K562 (cell line): Measurements from ENCODE around the gene C6orf141. TPM values are rescaled to one million over a fixed set of nuclear protein-coding genes. Genes with fewer than 3 reads are reported as not detected.

ENCODE experiments used
- BACH1 ChIP-seq: fragments of 200-800 bp; sonication (Bioruptor generic); IDR thresholded peaks from 2 replicates; pipeline ENCODE4 v1.6.1; 2016; ENCODE audit warnings: missing genetic modification characterization, missing compliant biosample characterization
- EZH2 ChIP-seq: IDR thresholded peaks from 2 replicates; pipeline ENCODE4 v1.6.1; 2012; ENCODE audit warnings: low read depth, mild to moderate bottlenecking, inconsistent platforms, low read length, borderline replicate concordance
- HNRNPUL1 ChIP-seq: fragments of 200-400 bp; formaldehyde crosslinking; IDR thresholded peaks from 2 replicates; pipeline ENCODE4 v1.6.1; 2017; ENCODE audit warnings: low read length
- JUND ChIP-seq, 2 experiments: IDR thresholded peaks; 2 replicates in 1 of 2; 3 replicates in 1 of 2; pipeline ENCODE4 v1.6.1; 2011; ENCODE audit warnings: borderline replicate concordance in 2 of 2, low read depth in 2 of 2, low read length in 2 of 2, improper control_type of control experiment in 1 of 2, missing biosample characterization in 1 of 2, missing genetic modification characterization in 1 of 2, missing genetic modification reagents in 1 of 2
- KDM2B ChIP-seq: fragments of 250-450 bp; sonication (Bioruptor Pico); IDR thresholded peaks from 2 replicates; pipeline ENCODE4 v1.8.0; 2021; ENCODE audit warnings: mild to moderate bottlenecking, moderate library complexity
- MTF1 ChIP-seq: fragments of 250-450 bp; sonication (Bioruptor Pico); IDR thresholded peaks from 2 replicates; pipeline ENCODE4 v1.9.0; 2021; ENCODE audit warnings: moderate library complexity, mild to moderate bottlenecking, inconsistent platforms, borderline replicate concordance
- NFE2L1 ChIP-seq: fragments of 450-650 bp; IDR thresholded peaks from 2 replicates; pipeline ENCODE4 v1.6.1; 2016; ENCODE audit warnings: missing genetic modification characterization, low read depth, mild to moderate bottlenecking, missing compliant biosample characterization, moderate library complexity, borderline replicate concordance
- NRF1 ChIP-seq, 2 experiments: fragments of 450-650 bp; IDR thresholded peaks in 1 of 2; conservative IDR thresholded peaks in 1 of 2; 2 replicates each; pipeline ENCODE4 v1.6.1; 2014; ENCODE audit warnings: mild to moderate bottlenecking in 2 of 2
- PCBP2 ChIP-seq: fragments of 200-400 bp; formaldehyde crosslinking; IDR thresholded peaks from 2 replicates; pipeline ENCODE4 v1.6.1; 2018; ENCODE audit warnings: low read length, low read depth, mild to moderate bottlenecking, moderate library complexity; ENCODE audit not compliant: poor library complexity, severe bottlenecking
- POU5F1 ChIP-seq: fragments of 150-350 bp; IDR thresholded peaks from 2 replicates; pipeline ENCODE4 v1.6.1; 2014; ENCODE audit warnings: borderline replicate concordance, low read length, low read depth, mild to moderate bottlenecking; ENCODE audit not compliant: partially characterized antibody
- RBM34 ChIP-seq: fragments of 200-400 bp; formaldehyde crosslinking; IDR thresholded peaks from 2 replicates; pipeline ENCODE4 v1.6.1; 2018; ENCODE audit warnings: low read length, borderline replicate concordance; ENCODE audit not compliant: insufficient read depth
- RFX1 ChIP-seq: fragments of 450-650 bp; IDR thresholded peaks from 2 replicates; pipeline ENCODE4 v1.6.1; 2016; ENCODE audit warnings: mild to moderate bottlenecking, moderate library complexity
- SMAD4 ChIP-seq: fragments of 250-450 bp; sonication (Bioruptor Pico); conservative IDR thresholded peaks from 2 replicates; pipeline ENCODE4 v1.8.0; 2021; ENCODE audit warnings: inconsistent platforms, mild to moderate bottlenecking, moderate library complexity
- SOX6 ChIP-seq: fragments of 450-650 bp; IDR thresholded peaks from 2 replicates; pipeline ENCODE4 v1.6.1; 2014; ENCODE audit warnings: mild to moderate bottlenecking
- STAT5A ChIP-seq: IDR thresholded peaks from 2 replicates; pipeline ENCODE4 v1.6.1; 2012; ENCODE audit warnings: low read length, inconsistent platforms, borderline replicate concordance
- TAF15 ChIP-seq: fragments of 200-400 bp; formaldehyde crosslinking; IDR thresholded peaks from 2 replicates; pipeline ENCODE4 v1.6.1; 2017; ENCODE audit warnings: mild to moderate bottlenecking, low read depth, low read length, moderate library complexity
- TCF7 ChIP-seq: sonication (generic); IDR thresholded peaks from 2 replicates; pipeline ENCODE4 v1.6.1; 2016; ENCODE audit warnings: antibody characterized with exemption, borderline replicate concordance
- ZBTB8A ChIP-seq: fragments of 450-650 bp; IDR thresholded peaks from 2 replicates; pipeline ENCODE4 v1.6.1; 2018; ENCODE audit warnings: mild to moderate bottlenecking, moderate library complexity; ENCODE audit not compliant: partially characterized antibody
- ZKSCAN3 ChIP-seq: fragments of 250-450 bp; sonication (Bioruptor Pico); IDR thresholded peaks from 2 replicates; pipeline ENCODE4 v1.4.0; 2020
- ZNF133 ChIP-seq: fragments of 250-450 bp; sonication (Bioruptor Pico); IDR thresholded peaks from 2 replicates; pipeline ENCODE4 v1.4.0; 2020; ENCODE audit warnings: mild to moderate bottlenecking
- ZNF586 ChIP-seq: fragments of 450-650 bp; formaldehyde crosslinking; conservative IDR thresholded peaks from 2 replicates; pipeline ENCODE4 v1.4.0; 2020; ENCODE audit warnings: mild to moderate bottlenecking, moderate library complexity
- polyA plus RNA-seq, 8 experiments: library from polyadenylated mRNA; depleted of rRNA in 4 of 8; stranded (reverse) in 5 of 8; unstranded in 3 of 8; fragments of >200 nt; fragmentation: Nextera tagmentation in 2 of 8; fragmentation: Illumina TruSeq in 1 of 8; extraction: Ambion mirVana in 2 of 8; extraction: Trizol in 1 of 8; gene quantifications; 2 replicates each; pipeline versions ENCODE4 v1.2.1 to v1.2.3, GENCODE V29; 2011 to 2014; ENCODE audit warnings: inconsistent platforms in 1 of 8, missing spikeins in 1 of 8
- total RNA-seq, 7 experiments: library from RNA; depleted of rRNA in 6 of 7; stranded (reverse); fragments of >200 nt in 6 of 7; fragmentation: Illumina TruSeq in 2 of 7; extraction: Trizol in 2 of 7; gene quantifications; 2 replicates each; pipeline versions ENCODE4 v1.2.1 to v1.2.3, GENCODE V29; 2011 to 2021; ENCODE audit warnings: low replicate concordance in 1 of 7
- TF ChIP-seq, protein P1 (sequence below): fragments of 200-800 bp; sonication (Bioruptor generic); IDR thresholded peaks from 2 replicates; pipeline ENCODE4 v1.6.1; 2016; ENCODE audit warnings: missing genetic modification characterization, missing compliant biosample characterization
- TF ChIP-seq, protein P2 (sequence below): fragments of 450-650 bp; formaldehyde crosslinking; IDR thresholded peaks from 2 replicates; pipeline ENCODE4 v1.4.0; 2020; ENCODE audit warnings: mild to moderate bottlenecking, moderate library complexity

Gene C6orf141
- total and polyA plus RNA-seq, 9 of the 15 experiments (the other 6 are each of a cell fraction or from before 2014, with no cell fraction given), result not detected

DNA sequence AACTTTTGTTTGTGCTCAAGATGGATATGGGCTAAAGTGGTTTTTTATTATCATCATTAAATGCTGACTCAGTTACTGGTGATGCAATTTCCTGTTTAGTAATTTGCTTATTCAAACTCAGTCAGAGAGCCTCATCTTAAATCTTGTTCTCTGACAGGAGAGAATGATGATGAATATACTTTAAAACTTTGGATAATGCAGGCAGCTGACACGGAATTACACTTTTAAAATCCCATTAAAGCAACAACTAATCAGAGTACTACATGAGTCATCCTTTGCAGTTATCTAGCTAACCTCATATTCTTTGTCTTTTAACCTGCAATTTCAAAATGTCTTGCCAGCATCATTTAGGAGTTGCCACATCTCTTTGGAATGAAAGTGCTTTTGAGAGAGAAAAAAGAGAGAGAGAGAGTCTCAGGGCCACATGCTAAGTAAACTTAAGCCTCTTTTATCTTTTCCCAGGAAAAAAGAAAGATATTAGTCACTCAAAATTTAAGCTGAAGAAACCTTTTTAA, 9.2 kb upstream of the C6orf141 start (continued):
- TF ChIP-seq, protein P1, sequence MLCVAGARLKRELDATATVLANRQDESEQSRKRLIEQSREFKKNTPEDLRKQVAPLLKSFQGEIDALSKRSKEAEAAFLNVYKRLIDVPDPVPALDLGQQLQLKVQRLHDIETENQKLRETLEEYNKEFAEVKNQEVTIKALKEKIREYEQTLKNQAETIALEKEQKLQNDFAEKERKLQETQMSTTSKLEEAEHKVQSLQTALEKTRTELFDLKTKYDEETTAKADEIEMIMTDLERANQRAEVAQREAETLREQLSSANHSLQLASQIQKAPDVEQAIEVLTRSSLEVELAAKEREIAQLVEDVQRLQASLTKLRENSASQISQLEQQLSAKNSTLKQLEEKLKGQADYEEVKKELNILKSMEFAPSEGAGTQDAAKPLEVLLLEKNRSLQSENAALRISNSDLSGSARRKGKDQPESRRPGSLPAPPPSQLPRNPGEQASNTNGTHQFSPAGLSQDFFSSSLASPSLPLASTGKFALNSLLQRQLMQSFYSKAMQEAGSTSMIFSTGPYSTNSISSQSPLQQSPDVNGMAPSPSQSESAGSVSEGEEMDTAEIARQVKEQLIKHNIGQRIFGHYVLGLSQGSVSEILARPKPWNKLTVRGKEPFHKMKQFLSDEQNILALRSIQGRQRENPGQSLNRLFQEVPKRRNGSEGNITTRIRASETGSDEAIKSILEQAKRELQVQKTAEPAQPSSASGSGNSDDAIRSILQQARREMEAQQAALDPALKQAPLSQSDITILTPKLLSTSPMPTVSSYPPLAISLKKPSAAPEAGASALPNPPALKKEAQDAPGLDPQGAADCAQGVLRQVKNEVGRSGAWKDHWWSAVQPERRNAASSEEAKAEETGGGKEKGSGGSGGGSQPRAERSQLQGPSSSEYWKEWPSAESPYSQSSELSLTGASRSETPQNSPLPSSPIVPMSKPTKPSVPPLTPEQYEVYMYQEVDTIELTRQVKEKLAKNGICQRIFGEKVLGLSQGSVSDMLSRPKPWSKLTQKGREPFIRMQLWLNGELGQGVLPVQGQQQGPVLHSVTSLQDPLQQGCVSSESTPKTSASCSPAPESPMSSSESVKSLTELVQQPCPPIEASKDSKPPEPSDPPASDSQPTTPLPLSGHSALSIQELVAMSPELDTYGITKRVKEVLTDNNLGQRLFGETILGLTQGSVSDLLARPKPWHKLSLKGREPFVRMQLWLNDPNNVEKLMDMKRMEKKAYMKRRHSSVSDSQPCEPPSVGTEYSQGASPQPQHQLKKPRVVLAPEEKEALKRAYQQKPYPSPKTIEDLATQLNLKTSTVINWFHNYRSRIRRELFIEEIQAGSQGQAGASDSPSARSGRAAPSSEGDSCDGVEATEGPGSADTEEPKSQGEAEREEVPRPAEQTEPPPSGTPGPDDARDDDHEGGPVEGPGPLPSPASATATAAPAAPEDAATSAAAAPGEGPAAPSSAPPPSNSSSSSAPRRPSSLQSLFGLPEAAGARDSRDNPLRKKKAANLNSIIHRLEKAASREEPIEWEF (CRISPR knock-in tag), result no peak
- TF ChIP-seq RFX1 (no peak), TAF15 (no peak), TCF7 (no peak), PCBP2 (no peak), ZNF586 (no peak), JUND (IDR thresholded peaks at IDR 0.05; ENCODE audit: borderline replicate concordance, low read depth, low read length) (peak; percentile 80; the same call in 1 of the 2 replicates), JUND (tag; IDR thresholded peaks at IDR 0.05; ENCODE audit: borderline replicate concordance, low read depth, low read length) (peak; percentile 87), SOX6 (peak; percentile 68), POU5F1 (no peak), ZNF133 (no peak), NFE2L1 (tag) (no peak), BACH1 (tag) (peak; percentile 92), HNRNPUL1 (no peak), STAT5A (peak; percentile 27; the same call in 1 of the 2 replicates), EZH2 (no peak), SMAD4 (CRISPR knock-in tag) (no peak), RBM34 (no peak), KDM2B (CRISPR knock-in tag) (no peak), ZKSCAN3 (CRISPR knock-in tag) (no peak), ZBTB8A (no peak), NRF1 (conservative IDR thresholded peaks at IDR 0.05 in 1 of 2, IDR thresholded peaks at IDR 0.05 in 1 of 2) (no peak), MTF1 (CRISPR knock-in tag) (no peak)
- TF ChIP-seq, protein P2, sequence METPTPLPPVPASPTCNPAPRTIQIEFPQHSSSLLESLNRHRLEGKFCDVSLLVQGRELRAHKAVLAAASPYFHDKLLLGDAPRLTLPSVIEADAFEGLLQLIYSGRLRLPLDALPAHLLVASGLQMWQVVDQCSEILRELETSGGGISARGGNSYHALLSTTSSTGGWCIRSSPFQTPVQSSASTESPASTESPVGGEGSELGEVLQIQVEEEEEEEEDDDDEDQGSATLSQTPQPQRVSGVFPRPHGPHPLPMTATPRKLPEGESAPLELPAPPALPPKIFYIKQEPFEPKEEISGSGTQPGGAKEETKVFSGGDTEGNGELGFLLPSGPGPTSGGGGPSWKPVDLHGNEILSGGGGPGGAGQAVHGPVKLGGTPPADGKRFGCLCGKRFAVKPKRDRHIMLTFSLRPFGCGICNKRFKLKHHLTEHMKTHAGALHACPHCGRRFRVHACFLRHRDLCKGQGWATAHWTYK (CRISPR knock-in tag), result no peak
